Activated CD8-positive, alpha-beta memory T cell treated with anti-CD3 and anti-CD28 coated beads for 48 hours (primary cell): ENCODE data around the gene FOXN1.
A peak's percentile ranks its signal among the peaks of the same experiment; 100 is the strongest.

ENCODE experiments used
- DNase-seq, 3 experiments: peaks; one replicate each; pipeline ENCODE4 v3.0.0-alpha.2; 2020; ENCODE audit warnings: low read depth in 2 of 3, low spot score in 2 of 3

The FOXN1 gene

DNA sequence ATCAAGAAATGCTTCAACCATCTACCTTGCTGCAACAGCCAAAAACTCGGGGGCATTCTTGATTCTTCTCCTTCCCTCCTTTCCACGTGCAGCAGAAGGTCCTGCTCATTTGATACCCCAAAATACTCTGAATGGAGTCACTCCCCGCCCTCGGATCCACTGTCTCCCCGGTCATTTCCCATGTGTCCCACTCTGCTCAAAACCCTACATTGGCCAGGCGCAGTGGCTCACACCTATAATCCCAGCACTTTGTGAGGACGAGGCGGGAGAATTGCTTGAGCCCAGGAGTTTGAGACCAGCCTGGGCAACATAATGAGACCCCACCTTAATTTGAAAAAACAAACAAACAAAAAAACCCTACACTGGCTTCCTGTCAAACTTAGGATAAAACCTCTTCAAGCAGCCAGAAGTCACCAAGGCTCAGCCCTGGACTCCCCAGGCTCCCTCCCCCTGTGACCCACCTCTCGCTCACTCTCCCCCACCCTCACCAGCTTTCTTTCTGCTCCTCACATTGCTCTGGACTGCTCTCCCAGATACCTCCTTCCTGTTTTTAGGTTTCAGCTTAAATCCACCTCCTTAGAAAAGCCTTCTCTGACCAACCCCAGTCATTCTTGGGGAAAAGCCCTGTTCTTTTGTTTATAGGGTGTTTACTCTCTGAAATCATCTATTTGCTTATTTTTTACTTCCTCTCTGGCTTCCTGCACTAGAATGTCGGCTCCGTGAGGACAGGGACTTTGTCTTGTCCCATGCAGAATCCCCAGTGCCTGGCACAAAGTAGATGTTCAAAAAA, 29.9 kb upstream of the FOXN1 start:
- no peak for DNase-seq

DNA sequence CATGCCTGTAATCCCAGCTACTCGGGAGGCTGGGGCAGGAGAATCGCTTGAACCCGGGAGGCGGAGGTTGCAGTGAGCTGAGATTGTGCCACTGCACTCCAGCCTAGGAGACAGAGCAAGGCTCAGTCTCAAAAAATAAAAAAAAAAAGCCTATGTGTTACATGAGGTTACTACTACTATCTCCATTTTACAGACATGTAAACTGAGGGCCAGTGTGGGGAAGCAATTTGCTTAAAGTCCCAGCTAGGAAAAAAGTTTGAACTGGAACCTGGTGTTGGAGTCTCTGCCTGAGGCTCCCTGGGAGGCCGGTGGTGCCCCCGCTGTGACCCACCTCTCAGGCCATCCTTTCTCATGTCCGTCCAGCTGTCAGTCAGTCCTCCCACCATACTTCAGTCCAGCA, 28.2 kb upstream of the FOXN1 start:
- no peak for DNase-seq

DNA sequence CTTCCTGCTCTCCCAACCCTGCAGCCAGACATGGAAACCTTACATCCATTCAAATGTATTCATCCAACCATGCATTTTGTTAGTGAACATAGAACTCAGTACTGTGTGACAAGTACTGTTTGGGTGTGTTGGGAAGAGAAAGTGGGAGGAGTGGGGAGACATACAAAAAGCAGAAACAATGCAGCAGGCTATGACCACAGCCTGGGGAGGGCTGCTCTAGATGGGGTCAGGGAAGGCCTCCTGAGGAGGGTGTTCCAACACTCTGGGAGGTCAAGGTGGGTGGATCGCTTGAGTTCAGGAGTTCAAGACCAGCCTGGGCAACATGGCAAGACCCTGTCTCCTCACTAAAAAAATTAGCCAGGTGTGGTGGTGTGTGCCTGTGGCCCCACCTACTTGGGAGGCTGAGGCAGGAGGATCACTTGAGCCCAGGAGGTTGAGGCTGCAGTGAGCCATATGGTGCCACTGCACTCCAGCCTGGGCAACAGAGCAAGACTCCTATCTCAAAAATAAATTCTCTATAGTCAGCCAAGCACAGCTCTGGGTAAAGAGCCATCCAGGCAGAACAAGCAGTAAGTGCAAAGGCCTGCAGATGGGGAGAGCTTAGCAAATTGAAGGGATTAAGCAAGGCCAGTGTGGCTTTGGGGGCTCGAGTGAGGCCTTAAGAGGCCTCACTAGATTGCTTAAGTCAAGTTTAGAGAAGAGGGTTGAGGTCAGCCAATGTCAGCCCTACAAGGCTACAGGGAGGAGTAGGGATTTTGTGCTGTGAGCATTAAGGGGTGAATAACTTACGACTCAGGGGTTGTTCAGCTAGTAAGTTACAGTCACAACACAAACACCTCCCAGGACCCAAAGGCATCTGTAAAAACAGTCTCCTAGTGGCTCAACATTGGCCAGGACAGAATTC, 27.2 kb upstream of the FOXN1 start:
- no peak for DNase-seq

DNA sequence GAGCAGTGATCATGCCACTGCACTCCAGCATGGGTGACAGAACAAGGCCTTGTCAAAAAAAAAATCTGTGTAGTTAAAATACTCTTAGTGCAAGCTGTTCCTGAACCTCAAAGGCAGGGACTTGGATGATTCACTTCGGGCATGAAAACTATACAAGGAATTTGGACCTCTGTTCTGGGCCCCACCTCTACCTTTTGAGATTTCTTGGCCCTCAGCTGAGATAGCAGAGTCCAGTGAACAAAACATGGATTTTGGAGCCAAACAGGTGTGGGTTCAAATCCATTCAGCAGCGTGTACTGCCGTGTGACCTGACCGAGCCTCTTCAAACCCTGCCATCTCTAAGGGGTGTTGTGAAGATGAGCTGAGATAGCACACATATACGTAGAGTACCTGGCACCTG, 25.9 kb upstream of the FOXN1 start:
- no peak for DNase-seq

DNA sequence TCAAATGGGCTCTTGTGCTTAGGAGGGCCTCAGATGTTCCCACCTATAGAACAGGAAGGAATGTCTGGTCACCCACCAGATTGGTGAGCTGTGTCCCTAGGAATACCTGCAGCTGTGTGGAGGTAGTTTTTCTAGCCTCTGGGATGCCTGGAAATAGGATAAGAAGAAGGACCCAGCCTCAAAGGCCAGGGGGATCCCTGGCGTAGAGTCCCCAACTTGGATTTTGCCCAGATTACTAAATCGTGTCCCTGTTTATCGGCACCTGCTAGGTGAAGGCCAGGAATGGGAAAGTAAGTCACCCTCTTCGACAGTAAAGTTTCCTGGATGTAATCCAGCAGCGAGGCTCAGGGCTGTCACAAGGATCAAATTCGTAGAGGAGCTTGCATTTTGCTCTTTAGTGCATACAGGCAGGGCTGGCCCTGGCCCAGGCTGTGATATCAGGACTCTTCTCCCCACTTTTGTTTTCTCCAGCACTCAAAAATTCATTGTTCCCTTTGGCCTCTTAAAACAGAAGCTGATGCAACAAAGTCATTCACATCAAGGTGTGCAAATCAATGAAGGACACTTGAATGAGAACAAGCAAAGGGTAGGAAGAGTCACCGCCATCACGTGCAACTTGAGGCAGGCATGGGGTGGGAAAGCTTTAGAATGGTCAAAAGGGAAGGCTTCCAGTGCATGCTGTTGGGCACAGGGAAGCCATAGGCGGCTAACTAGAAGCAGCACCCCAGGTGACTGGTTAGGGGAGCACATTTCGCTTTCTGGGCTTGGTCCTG, 25.2 kb upstream of the FOXN1 start:
- no peak for DNase-seq

DNA sequence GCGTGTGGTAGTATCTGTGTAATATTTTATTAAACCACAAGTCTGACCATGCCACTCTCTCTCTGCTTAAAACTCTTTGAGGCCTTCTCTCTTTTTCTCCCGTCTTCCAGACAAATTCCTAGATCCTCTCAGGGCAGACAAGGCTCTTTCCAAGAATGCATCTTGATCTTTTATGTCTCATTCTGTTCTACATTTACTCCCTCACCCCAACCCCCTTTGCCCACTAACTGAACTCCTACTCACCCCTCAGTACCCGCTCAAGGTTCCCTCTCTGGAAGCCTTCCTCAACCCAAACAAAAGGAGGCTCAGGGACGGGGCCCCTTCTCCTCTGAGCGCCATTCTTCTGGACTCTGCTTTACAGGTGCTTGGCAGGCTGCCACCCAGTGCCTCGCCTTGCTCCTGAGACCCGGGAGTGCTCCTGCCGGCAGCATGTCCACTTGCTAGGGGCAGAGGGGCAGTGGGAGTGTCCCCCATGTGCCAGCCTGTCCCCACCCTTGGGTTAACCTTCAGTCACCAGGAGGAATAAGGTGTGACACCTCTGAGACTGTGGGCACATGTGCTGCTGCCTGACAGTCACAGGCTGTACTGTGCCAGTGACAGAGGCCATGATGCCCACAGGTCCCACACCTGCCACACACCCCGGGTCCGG, 23.5 kb upstream of the FOXN1 start:
- DNase-seq = no peak

DNA sequence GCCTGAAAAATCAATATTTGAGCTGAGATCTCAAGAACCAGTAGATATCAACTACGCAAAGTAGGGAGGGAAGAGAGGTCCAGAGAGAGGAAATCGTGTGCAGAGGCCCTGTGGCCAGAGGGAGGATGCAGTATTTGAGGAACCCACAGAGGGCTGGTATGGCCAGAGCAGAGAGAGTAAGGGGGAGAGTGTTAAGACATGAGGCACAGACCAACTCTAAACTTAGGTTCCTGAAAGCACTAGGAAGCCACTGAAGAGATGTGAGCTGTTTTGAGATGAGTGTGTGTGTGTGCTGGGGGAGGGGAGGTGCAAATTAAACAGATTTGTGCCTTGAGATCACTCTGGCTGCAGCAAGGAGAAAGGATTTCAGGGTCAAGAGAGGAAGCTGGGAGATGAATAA, 21.9 kb upstream of the FOXN1 start:
- DNase-seq = no peak

DNA sequence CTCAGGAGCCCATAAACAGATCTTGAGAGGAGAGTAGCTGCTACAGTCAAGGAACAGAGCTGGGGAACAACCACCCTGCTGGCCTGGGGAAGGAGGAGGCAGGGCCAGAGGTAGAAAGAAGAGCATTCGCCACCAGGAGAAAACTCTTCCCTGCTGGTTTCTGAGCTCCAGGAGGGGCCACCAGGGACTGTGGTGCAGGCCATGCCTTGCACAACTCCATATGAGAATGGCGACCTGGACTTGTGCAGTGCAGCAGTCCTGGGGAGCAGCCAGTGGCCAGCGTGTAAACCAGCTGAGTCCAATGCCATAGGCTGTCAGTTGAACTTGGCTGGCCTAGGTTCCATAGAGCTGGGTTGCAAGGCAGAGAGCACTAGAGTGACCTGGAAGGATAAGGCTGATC, 21.1 kb upstream of the FOXN1 start:
- DNase-seq = no peak

DNA sequence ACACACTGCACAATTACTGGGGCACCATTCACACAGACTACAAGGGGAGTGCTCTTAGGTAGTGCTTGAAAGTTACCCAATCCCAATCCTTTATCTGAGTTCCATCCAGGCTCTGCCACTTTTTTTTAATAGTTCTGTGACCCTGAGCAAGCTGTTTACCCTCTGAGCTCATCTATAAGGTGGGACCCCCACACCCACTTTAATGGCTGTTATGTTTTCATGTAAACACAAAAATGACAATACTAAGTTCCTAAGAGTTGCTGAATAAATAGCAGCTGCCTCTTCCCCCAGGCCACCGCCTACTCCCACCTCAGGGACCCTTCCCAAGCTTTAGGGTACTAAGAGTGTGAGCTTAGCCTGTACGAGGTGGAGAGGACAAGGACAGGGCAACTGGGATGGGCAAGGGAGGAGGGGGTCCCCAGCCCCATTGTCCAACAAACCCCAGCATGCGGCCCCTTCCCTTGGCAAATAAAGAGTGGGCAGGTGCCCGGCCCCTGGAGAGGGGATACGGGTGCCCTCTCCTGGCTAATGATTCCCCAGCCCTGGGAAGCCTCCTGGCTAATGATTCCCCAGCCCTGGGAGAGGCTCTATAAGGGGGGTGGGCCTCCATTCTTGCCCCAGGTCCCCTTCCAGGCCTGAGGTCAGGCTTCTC, 18.1 kb upstream of the FOXN1 start:
- DNase-seq = no peak

DNA sequence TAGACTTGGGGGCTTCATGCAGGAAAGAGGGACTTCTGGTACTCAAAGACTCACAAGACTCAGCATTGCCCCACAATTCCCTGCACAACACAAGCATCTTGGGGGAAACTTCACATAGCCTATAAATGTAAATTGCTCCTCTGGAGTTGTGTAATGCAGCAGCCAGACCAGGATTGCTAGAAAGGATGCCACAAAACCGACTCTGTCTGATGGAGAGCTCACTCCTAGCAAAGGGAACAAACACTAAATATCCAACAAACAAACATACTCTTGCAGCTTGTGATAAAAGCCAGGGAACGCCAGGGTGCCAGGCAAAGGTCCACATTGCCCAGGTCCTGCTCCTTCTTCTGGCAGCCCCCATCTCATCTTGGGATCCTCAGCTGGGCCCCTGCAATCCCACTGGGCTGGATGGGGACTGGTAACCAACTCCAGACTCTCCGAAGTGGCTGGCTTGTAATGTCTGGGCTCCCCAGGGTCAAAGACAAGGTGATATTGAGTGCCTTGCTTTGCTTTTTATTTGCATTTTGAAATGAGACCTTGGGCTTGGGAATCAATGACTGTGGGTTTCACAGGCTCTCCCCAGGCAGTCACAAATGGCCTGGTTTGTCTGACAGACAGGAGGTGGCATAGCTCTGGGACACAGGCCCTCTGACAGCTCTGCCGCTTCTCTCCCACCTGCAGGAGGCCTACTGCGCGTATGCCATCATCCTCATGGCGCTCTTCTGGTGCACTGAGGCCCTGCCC, 17.4 kb upstream of the FOXN1 start:
- DNase-seq = no peak

DNA sequence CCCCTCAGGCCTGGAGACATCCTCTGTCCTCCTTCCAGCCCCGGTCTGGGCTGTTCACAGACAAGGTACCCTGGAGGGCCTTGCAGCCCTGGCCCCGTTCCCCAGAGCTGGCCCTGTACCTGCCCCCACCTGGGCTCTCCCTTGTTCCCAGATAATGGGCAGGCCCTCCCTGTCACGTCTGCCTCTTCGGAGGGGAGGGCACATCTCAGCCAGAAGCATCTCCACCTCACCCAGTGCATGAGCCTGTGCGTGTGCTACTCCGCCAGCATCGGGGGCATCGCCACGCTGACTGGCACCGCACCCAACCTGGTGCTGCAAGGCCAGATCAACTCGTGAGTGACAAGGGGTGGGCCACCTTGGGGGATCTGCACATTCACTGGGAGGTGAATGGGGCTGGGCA, 14.9 kb upstream of the FOXN1 start:
- DNase-seq = no peak

DNA sequence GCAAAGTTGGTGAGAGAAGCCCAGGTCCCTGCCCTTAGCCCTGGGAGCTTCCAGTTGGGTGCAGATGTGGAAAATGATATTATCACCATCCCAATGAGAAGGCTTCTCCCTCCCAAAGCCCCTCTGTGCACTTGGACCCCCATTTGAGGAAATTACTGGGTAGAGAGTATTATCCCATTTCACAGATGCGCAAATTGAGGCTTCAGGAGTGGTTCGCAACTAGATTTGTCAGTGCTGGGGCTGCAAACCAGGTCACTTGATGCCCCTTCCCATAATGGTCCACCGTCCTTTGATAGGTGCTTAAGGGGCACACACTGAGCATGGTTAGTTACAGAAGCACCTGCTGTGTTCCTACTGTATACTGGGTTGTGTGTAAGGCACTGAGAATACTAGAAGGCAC, 14.3 kb upstream of the FOXN1 start:
- DNase-seq = no peak

DNA sequence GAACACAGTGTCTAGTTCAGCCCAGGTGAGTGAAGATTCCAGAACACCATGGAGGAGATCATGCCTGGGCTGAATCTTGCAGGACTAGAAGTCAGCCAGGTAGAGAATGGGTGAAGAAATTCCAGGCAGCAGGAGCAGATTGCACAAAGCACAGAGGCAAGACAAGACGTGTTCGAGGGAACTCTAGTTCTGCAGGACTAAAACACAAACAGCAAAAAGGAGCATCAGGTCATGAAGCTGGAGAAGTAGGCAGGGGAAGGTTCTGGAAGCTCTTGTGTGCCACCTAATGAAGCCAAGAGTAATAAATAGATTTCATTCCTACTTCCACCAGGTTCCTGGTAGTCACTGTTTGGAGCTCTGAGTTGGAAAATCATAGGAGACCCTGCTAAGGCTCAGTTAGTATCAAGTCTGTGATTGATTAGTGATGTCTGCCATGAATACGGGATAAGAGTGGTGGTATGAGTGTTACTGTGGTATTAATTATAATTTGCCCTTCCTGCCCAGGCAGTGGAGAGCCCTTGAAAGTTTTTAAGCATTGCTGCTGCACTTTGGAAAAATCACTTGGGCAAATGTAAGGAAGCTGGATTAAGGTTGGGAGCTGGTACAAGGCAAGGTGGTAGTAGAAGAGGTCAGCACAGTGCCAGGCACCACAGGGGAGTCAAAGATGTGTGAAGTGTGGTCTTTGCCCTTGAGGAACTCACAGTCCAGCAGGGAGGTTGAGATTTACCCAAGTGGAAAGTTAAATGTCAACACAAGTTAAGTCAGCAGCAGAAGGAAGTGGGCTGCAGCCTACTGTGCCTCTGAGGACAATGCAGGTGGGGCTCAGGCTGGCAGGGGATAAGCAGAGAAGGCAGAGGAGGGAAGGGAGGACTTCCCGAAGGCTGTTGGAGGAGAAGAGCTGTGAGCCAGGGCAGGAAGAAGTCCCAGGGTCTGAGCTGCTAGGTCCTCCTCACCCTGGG, 13.5 kb upstream of the FOXN1 start:
- no peak for DNase-seq

DNA sequence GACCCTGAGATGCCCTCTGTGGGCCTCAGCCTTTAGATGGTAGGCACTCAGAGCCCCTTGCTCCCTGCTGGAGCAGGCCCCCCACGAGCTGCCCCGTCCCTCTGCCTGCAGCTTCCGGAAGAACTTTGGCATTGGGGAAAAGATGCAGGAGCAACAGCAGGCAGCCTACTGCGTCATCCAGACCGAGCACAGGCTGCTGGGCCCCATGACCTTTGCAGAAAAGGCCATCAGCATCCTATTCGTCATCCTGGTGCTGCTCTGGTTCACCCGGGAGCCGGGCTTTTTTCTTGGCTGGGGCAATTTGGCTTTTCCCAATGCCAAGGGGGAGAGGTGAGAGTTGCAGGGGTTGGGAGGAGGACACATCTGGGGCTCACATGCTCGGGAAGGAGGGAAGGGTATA, 12.7 kb upstream of the FOXN1 start:
- no peak for DNase-seq

DNA sequence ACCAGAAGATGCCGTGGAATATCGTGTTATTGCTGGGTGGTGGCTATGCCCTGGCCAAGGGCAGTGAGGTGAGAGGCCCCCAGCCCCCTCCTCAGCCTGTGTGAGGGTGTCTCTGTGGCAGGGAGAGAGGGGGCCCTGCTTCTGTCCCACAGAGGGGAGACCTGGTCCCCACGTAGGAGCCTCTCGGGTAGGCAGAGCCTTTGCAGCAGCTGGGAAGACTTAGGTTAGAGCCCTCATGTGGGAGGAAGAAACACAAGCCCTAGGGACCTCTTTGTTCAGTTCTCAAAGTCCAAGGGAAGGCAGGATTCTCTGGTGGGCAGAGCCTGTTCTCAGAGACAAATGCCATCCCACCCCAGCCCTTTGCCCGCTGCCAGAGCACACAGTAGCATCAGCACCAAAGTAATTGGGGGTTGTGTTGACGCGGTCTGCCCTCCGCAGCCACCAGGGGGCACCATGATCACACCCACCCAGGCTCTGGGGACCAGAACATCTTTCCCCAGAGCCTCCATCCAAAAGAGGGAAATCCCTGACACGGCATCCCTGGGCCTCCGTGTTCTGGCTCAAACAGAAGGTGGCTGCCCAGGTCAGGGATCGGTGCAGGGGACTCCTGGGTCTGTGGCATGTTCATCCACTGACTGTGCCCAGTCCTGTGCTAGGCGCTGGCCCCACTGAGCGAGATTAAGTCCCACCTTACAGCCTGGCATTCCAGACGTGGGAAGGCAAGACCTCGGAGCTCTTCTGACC, 11.5 kb upstream of the FOXN1 start:
- peak; percentile 57 to 74 (median 69) for DNase-seq

DNA sequence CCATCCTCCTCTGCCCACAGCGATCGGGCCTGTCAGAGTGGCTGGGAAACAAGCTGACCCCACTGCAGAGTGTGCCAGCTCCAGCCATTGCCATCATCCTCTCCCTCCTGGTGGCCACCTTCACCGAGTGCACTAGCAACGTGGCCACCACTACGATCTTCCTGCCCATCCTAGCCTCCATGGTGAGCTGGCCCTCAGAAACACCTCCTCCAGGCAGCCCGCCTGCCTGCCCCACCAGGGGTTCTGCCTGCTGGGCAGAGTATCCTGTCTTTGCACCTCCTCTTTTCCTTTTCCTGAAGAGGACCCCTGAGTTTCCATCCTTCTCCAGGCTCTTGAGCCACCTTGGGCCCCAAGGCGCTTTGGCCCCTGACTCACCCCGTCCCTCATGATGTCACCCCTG, 10.5 kb upstream of the FOXN1 start:
- DNase-seq = no peak

DNA sequence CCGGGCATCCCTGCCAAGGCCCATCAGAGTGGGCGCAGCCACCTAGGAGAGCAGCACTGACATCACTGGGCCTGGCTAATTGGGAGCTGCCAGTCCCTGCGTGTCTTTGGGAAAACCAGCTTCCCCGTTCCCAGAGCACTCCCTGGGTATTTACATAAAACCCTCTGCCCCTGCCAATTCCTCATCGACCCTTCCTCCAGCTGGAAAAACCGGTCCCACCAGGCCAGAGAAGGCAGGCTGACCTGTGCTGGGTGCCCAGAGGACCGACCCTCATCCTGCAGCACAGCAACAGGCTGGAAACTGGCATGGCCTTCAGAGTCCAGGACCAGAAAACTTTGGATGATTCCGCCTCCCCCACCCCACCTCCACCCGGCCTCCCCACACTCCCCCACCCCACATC, 8.2 kb upstream of the FOXN1 start:
- no peak for DNase-seq
